GM19467 (cell line): ENCODE data around the gene FANCC.

Experiments used
- ATAC-seq: cut with Tn5 transposase; IDR thresholded peaks from one replicate; pipeline ENCODE4 v1.9.1; 2021; ENCODE audit warnings: mild to moderate bottlenecking, moderate library complexity; ENCODE audit not compliant: unreplicated experiment

Gene FANCC

GRCh38 chr9:95155220-95155619 lies 162.3 kb downstream of the FANCC start:
- ATAC-seq = no peak

- ATAC-seq = no peak
These were observed 166.6 kb downstream of the FANCC start for GRCh38 chr9:95150903-95151302.

GRCh38 chr9:95148208-95148520 lies 169.3 kb downstream of the FANCC start:
- no peak for ATAC-seq

GRCh38 chr9:95147452-95148207 lies 169.9 kb downstream of the FANCC start:
- ATAC-seq = no peak

- no peak for ATAC-seq
These were observed 173.6 kb downstream of the FANCC start for GRCh38 chr9:95143591-95144561.

GRCh38 chr9:95142728-95143127 lies 174.8 kb downstream of the FANCC start:
- ATAC-seq = no peak

- ATAC-seq = no peak
These were observed 175.2 kb downstream of the FANCC start for GRCh38 chr9:95142315-95142714.

DNA sequence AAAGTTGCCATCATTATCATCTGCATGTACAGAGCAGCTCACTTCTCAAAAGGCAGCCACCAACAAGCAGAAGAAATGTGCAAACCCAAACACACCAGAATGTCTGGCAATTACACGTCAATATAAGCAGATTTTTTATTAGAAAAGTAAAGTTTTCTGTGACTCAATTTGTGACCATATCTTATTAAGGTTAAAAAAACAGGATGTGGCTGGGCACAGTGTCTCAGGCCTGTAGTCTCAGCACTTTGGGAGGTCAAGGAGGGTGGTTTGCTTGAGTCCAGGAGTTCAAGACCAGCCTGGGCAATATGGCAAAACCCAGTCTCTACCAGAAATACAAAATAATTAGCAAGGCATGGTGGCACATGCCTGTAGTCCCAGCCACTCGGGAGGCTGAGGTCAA lies 176.7 kb downstream of the FANCC start:
- ATAC-seq = no peak

DNA sequence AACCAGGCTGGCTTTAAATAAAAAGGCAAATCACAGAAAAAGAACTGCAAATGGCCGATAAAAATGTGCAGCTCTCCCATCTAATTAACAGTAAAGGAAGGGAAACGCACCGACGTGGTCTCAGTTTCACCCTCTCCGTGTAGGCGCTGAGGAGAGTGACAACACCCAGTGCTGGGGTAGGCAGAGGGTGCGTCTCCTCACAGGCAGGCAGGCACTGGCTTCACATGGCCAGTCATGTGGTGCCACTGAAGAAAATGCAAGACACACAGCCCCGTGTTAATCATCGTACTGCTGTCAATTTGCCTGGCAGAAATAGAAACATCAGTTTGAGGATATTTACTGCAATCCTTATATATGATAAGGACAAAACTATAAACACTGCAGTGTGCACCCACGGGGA lies 178.4 kb downstream of the FANCC start:
- no peak for ATAC-seq

DNA sequence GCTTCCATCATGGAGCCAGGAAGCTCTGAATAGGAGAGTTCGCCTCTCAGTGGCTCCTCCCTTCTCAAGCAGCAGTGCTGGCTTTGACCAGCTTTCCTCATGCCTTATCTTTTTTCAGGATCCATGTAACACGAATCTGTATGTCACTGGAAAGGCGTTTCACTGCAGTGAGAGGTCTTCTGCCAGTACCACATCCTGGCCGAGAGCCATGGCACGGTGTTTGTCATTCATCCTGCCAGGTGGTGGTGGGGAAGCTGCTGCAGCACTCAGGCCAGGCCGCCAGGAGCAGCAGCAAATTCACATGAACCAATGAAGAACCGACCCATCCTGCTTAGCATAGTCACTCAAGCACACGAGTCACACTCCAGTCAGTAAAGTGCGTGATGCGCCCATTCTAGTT lies 179.0 kb downstream of the FANCC start:
- ATAC-seq = no peak

- no peak for ATAC-seq
These were observed 179.8 kb downstream of the FANCC start for GRCh38 chr9:95137587-95138145.

DNA sequence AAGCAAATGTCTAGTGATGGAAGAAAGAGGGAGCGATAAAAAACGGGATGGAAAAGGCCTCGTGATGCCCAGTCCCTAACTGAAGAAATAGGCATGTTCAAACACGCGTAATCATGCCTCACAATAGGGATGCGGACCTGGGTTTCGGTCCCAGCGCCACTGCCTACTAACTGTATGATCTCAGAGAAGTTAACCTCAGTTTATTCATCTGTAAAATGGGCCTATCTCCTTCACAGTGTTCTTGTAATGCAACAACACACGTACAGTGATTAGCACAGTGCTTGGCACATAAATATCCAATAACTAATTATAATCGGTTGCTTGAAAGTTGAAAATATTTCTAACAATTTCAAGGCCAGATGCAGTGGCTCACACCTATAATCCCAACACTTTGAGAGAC lies 181.8 kb downstream of the FANCC start:
- no peak for ATAC-seq

GRCh38 chr9:95134457-95134881 lies 183.0 kb downstream of the FANCC start:
- ATAC-seq = no peak

DNA sequence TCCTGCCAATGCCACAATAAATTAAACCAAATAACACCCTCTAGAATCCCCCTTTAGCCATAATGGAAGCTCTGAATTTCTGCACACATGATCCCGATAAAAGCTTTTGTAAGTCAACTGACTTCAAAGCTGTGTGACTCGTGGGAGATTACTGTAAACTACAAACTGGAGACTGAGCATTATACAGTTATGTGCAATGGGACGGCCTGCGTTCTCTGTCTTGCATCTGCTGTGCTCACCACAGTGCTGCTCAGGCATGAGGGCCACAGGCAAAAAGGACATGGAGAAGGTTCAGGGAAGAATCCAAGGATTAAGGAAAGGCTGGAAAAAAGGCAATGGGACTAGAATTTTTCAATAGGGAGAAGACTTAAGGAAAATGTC lies 184.2 kb downstream of the FANCC start:
- no peak for ATAC-seq

- ATAC-seq = no peak
These were observed 184.9 kb downstream of the FANCC start for GRCh38 chr9:95132366-95133324.

- ATAC-seq = no peak
These were observed 186.2 kb downstream of the FANCC start for GRCh38 chr9:95131023-95131943.

DNA sequence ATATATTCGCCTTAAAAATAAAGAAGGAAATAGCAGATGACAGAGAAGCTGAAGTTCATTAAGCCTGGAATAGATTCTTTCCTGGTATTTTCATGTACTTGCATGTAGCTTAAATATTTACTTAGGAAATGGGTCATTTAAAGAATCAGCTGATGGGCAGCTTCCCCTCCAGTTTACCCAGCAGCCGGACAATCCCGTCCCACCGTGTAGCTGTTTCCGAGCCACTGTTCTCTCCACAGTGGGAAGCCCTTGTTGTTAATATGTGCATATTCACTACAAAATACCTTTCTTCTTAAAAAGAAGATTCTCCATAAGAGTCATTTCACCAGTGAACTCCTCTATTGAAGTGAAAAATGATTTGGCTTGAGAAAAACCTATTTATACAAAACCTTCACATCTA lies 187.0 kb downstream of the FANCC start:
- ATAC-seq = no peak

DNA sequence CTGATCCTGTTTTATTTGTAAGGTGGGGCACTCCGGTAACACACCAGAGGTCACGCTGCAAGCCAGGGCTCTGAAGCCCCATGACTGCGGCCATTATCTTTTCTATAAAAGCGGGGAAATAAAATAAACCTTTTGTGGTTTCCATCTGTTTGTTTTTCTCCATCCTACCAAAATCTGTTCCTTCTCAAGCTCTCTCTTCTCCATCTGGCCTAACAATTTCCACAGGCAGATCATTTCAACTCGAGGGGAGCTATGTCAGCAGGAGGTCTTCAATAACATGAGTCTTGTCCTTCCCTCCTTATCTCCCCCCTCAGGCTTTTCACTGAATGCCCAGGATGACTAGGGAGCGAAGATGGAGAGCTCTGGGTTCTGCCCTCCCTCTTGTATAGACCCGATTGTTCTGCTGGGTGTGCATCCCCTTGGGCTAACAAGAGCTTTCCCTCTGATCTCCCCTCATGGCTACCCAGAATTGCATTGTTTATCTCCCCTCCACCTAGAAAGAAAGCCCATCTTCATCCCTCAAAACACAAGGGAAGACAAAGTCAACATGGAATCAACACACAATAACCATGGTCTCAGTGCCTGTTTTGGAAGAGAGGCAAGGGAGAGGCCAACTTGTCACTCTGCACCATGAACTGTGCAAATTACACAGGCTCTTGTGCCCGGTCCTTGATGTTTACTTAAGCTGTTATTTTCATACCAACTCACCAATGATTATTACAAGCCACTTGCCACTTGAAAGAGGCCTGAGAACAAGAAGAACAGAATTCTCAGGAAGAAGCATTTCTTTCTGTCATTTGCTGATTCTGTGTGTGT lies 187.8 kb downstream of the FANCC start:
- no peak for ATAC-seq

DNA sequence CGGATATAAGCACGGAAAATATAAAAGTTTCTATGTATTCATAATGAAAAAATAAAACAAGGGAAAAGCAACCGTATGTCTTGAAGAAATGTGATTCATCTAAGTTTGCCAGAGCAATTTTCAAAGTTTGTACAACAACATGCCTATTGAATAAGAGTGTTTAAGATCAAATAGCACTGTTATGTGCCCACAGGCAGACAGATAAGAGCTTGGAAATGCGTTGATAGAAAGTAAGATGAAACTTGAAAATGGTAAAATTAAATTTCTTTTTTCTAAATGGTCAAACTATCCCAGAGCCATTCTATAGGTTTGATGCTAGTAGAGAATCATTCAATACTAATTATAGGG lies 189.4 kb downstream of the FANCC start:
- ATAC-seq = no peak
